Esophagus muscularis mucosa (tissue), 4 donors: ENCODE data around the gene SHH.

Experiments used
- CTCF ChIP-seq, 3 experiments: fragments of 200-600 bp in 2 of 3; fragments of 450-650 bp in 1 of 3; sonication (generic) in 2 of 3; IDR thresholded peaks; one replicate each; pipeline ENCODE4 v1.5.1; 2017 to 2019; ENCODE audit warnings: antibody characterized with exemption in 3 of 3, mild to moderate bottlenecking in 2 of 3, moderate library complexity in 1 of 3
- EP300 ChIP-seq: sonication (generic); formaldehyde crosslinking; IDR thresholded peaks from one replicate; pipeline ENCODE4 v1.6.1; 2017; ENCODE audit warnings: antibody characterized with exemption
- POLR2A ChIP-seq: fragments of 450-650 bp; IDR thresholded peaks from one replicate; pipeline ENCODE4 v1.6.1; 2017; ENCODE audit warnings: antibody characterized with exemption, moderate library complexity, mild to moderate bottlenecking, low read depth
- POLR2AphosphoS5 ChIP-seq, 2 donors: sonication (generic); formaldehyde crosslinking; IDR thresholded peaks; one replicate each; pipeline ENCODE4 v1.6.1; 2017; ENCODE audit warnings: antibody characterized with exemption in 2 of 2

DNA sequence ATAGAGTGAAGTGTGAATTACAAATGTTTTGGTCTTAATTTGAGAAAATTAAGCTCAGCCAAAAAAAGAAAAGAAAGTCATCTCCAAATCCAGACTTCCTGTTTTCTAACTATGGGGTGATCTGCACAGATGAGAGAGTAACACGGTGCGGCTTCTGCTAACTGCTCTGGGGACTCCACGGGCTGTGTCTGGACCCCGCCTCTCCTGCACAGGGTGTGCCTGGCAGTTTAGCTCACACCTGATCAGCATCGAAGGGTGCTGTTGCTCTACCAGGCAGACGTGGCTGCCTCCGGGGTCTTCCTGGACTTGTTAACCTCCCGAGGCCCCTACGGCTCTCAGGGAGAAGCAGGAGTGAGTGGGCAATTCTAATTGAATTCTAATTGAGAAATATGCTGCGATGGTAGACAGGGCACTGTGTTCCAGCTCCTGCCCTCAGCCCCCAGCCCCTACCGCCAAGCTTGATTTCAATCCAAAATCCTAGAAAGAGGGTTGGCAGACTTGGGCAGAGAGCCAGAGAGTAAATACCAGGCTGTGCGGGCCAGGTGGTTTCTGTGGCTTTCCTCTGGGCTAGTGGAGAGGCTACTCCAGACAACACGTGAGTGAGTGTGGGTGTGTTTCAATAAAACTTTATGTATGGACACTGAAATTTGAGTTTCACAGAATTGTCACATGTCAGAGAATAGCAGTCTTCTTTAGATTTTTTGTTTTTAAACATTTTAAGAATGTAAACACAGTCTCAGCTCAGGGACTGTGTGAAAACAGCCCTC, 13.4 kb downstream of the SHH start:
- no peak for TF ChIP-seq CTCF (IDR thresholded peaks at IDR 0.05)
- no peak for TF ChIP-seq POLR2A
- no peak for TF ChIP-seq POLR2AphosphoS5 (IDR thresholded peaks at IDR 0.05)
- no peak for TF ChIP-seq EP300
